Activated T-helper 1 cell treated with anti-CD3 and anti-CD28 coated beads, Interleukin-2, amount 50 U/mL, for 16 hours (primary cell): Measurements from ENCODE around the gene PDLIM5.
"Not testable (repeated sequence)": the region's sequence is repeated elsewhere in the genome, so short reads cannot be mapped to it uniquely, and the experiment has no call there.

Experiments used
- DNase-seq, 2 donors: peaks; one replicate each; pipeline ENCODE4 v3.0.0-alpha.2; 2020; ENCODE audit warnings: low read depth in 1 of 2, low spot score in 1 of 2

PDLIM5 gene

DNA sequence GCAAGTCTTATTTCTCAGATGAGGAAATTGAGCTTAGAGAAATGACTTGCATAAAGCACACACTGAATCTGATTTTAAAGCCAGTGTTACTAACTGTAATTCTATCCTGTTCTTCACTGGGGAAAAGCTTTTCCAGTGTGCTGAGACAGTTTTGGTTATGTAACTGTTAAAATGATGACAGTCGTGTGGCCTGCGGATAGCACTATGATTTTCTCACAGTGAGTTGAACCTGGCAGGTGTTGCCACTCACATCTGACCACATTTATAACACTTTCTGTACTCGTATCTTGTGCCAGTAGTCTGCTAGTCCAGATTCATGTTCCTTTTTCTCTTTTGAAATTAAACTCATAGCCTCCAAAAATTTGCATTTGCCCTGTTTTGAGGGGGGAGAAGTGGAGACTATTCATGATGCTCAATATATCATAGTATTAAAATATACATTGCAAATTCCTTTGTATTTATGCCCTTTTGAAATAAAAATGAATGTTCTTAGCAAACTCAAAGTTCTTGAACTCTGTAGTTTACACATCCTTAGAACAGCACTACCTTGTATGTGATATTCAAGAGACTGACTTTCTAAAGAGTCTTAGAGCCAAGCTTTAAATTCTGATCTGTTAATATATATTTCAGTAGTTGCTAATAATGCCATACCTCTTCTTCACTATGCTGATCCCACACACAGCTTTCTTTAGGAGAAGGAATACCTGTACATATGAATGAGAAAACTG lies 132.3 kb downstream of the PDLIM5 start:
- DNase-seq, result no peak

DNA sequence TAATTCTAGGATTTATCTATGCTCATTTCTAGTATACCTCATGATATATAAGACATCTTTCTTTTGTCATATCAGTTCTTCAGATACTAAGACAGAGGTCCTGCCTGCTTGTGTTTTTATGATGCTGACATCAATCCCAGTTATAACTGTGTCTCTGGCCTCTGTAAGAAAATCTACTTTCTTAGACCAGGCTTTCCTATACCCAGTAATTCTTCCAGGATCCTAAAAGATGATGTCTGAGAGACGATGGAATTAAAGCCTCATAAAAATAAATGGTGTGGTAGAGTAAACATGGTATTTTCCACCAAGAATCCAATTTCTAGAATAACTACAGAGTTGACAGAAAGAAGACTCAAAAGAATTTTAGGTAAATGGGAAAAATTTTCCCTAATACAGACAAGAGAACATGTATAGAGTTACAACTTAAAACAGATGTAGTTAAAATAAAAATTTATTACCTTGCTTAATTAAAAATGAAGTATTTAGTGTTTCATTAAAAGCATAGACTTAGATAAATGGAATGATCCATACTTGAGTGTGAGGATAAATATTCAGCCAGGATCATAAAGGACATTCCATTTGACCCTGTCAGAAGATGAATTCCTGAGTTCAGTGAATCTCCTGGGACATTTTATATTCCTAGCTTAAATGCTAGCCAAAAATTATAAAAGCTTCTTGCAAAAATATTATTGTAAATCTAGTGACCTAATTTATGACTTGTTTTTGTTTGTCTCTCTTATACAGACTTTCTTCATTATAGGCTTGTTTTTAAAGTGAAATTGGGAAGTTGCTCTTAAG lies 137.4 kb downstream of the PDLIM5 start:
- no peak for DNase-seq

GRCh38 chr4:94590493-94590892 lies 138.8 kb downstream of the PDLIM5 start:
- no peak for DNase-seq

DNA sequence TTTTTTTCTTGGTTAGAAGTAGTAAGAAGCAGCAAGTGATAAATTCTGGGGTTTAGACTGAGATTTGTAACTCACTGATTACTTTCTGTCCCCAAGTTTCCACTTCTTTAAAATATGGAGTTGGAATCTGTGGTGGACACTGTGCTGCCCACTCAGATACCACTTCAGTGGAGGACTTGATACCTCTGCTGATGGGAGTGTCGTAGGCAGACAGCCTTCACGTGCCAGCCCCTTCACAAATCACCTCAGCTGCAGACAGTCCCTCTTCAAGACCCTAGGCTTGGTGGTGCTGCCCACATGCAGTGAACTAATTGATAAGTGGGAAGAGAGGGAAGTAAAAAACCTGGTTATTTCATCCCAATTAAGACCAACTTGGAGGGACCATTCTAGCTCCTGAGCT lies 139.5 kb downstream of the PDLIM5 start:
- DNase-seq, result no peak

DNA sequence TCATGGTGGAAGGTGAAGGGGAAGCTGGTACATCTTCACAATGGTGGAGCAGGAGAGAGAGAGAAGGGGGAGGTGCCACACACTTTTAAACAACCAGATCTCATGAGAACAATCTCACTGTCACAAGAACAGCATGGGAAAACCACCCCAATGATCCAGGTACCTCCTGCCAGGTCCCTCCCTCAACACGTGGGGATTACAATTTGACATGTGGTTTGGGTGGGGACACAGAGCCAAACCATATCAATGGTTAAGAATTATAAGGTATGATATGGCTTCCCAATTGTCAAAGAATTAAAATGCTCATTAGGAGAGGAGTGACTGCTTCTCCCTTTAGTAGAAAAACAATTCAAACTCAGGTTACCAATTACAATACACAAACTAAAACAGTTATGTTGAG lies 143.3 kb downstream of the PDLIM5 start:
- no peak for DNase-seq

DNA sequence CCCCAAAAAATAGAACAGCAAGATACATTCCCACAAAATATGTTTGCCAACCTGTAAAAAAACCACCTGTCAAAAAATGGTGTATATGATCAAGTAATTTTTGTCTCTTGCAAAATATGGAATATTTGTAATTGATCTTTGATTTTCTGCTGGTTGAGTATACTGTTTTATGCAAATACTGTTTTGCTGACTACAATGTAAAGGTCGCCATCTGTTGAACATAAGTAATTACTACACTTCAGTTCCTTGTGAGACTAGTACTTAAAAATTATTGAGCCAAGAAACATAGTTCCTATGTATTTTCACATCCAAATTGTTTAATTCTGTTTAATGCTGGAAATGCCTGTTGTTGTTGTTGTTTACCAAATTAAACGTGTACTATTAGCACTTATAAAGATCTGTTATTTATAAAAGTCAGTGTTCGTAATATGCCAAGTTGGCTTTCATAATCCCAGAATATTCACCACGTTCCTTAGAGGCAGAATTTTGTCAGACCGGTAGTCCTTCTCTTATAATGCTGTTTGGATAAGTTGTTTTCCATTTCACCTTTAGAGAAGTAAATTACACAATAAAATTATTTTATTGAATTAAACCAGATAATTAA lies 144.2 kb downstream of the PDLIM5 start:
- no peak for DNase-seq

- DNase-seq, result no peak
These were observed 147.0 kb downstream of the PDLIM5 start for GRCh38 chr4:94598758-94599157.

DNA sequence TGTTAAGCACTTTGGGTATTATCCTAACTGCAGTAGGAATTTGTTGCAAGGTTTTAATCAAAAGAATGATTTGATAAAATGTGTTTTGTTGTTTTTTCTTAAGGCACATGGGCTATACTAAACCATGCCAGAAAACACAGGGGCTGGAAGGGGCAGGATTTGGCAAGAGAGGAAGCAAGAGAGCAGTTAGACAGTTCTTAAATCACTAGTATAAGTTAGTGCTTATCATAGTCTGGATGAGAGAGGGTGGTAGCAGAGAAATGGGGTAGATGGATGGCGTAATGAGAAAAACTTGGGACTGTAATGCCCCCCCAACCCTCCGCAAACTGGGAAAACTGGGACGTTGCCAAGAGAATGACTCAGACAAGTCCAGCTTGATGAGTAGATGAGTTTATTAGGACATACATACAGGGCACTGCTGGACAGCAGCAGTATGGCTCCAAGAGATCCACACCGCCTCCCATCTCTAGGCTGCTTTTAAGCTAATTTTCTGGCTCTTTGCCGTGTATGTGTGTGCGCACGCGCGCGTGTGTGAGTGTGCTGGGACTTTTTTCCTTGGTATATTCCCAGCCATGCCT lies 151.5 kb downstream of the PDLIM5 start:
- DNase-seq, result no peak

- no peak for DNase-seq
These were observed 153.6 kb downstream of the PDLIM5 start for GRCh38 chr4:94605241-94605805.

DNA sequence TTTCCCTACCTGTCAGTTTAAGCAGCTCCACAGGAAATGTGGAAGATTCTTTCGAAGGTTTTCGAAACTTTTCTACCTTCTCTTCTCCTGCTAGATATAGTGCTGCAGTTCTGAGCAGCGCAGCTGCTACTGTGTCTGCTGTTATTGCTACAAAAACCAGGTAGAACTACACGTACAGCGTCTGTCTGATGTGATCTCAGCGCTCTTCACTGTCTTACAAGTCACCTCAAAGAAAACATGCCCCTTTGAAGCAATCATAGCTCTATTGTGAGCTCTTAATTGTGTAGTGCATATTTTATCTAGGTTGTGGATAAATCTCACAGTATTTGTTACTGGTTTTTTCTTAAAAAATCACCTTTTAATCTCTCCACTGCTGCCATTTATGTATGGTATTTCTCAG lies 158.4 kb downstream of the PDLIM5 start:
- DNase-seq, result no peak

DNA sequence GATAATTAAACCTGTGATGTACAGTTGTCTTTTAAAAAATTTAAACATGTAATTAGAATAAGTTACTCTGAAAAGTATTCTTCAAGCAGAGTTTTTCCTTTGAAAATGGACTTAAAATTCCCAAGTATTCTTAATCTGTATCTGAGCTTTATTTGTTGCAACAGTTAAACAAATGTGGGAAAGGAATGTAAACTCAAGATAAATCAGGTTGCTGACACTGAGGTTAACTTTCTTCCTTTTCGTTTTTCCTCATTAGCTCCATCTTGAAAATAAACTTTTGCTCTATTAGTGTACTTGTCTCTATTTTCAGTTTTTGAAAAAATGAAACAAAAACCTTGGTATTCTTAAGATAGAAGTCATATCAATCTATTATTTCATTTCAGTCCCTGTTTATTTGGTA lies 161.5 kb downstream of the PDLIM5 start:
- DNase-seq, result no peak

DNA sequence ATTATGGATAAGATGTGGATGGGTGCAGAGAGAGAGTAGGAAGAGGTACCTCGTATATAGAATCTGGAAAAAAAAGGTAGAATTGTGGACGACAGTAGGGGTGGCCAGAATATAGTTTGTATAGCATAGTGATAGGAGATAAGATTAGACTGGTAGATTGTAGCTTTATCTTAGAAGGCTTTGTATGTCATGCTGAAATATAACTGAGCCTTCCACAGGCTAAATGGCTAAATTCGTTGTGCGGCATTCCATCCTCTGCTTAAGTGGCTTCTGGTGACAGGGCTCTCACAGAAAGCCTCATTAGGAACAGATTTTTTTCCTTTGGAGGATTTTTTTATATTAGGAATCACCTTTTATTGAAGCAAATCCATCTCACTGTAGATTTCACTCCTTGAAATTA lies 163.7 kb downstream of the PDLIM5 start:
- DNase-seq, result no peak

- no peak for DNase-seq
These were observed 169.8 kb downstream of the PDLIM5 start for GRCh38 chr4:94621491-94622080.

GRCh38 chr4:94623126-94623911 lies 171.6 kb downstream of the PDLIM5 start:
- DNase-seq, result no peak

- no peak for DNase-seq
These were observed 175.2 kb downstream of the PDLIM5 start for GRCh38 chr4:94626942-94627341.

- not testable (repeated sequence) for DNase-seq
These were observed 177.3 kb downstream of the PDLIM5 start for GRCh38 chr4:94629058-94629457.

DNA sequence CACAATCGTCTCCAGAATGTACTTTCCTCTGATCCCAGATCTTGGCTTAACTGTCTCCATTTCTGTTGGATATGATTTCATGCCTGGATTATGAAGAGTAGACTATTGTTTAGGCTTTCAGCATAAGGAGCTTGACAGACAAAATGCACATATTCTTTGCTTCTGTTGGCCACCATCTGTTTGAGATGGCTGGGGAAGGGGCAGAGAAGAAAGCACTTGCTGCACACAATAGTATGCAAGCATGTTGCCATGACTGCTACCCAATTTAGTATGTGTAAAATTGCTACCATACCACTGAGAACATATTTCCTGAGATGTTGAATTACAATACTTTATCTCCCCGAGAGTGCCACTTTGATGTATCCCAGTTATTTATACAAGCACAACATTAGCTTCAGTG lies 178.1 kb downstream of the PDLIM5 start:
- DNase-seq, result no peak

DNA sequence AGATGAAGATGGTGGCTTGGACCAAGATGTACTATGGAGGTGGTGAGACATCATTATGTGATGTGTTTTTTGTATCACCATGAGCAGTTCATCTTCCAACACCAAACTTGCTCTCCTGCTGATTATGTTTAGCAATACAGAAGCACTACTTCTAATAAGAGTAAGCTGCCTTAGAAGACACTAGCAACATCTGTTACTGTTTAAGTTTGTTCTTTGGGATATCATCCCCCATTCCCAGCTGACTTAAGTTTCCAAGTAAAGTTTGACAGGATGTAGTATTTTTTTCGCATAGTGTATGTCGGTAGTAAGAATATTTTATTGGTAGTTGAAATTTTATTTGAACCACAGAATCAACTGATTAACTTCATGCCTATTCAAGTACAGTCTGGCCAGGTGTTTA lies 182.5 kb downstream of the PDLIM5 start:
- DNase-seq, result no peak

- DNase-seq, result no peak
These were observed 183.4 kb downstream of the PDLIM5 start for GRCh38 chr4:94635177-94635576.

DNA sequence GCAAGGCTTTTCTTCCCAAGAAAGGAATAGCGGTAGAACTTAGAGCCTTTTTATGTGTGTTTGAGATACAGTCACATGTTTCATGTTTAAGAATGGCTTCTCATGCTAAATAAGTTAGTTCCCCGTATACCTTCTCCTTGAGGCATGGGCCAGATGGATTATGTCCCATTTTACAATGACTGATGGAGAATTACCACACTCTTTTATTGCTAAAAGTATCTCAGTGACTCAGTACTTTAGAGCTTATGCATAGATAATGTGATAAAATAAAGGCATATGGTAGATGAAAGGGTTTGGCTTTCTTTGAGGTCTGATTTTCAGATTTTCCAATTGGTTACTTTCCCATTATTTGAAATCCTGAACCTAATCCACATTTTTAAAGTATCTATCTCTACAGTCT lies 184.3 kb downstream of the PDLIM5 start:
- no peak for DNase-seq
